ENCODE results near the gene MAPK8IP3.

GRCh38 chr16:1818873-1819525 is 113.0 kb downstream of the MAPK8IP3 start:
- TF ChIP-seq CTCF (IDR thresholded peaks at IDR 0.05; ENCODE audit: insufficient read depth, low read length, poor library complexity, severe bottlenecking) (no peak), EZH2phosphoT487 (conservative IDR thresholded peaks at IDR 0.05; ENCODE audit: low read length) (no peak)

Data from SU-DHL-6 (cell line).